K562 (cell line): Measurements from ENCODE around the gene STK4. TPM values are rescaled to one million over a fixed set of nuclear protein-coding genes. Genes with fewer than 3 reads are reported as not detected.

Source experiments
- ATAC-seq: fragments of 200-7000 bp; cut with Tn5 transposase; 3 replicates; pipeline ENCODE4 v1.9.1; 2020; ENCODE audit warnings: moderate library complexity
- BruUV-seq: library from RNA; stranded (reverse); fragments of 400-500 nt; replicated peaks from 2 replicates; lab custom pipeline; 2021; lab: Mats Ljungman, UMichigan
- CTCF ChIA-PET: fragments of 300-600 bp; formaldehyde crosslinking; extraction: SDS; loops from one replicate; lab custom pipeline; 2021; ENCODE audit warnings: low intra/inter-chr PET ratio; lab: Yijun Ruan, JAX
- POLR2A ChIA-PET: fragments of 300-600, 350-650 bp; sonication (Branson Sonifier 250); formaldehyde crosslinking; extraction: SDS; loops from one replicate; lab custom pipeline; 2021; ENCODE audit warnings: antibody characterized with exemption, inconsistent platforms; lab: Yijun Ruan, JAX
- DNase-seq, 4 experiments: peaks; one replicate each; pipeline versions ENCODE4 v3.0.0 to v3.0.0-alpha.2; 2011 to 2018; ENCODE audit warnings: low spot score in 3 of 4, mixed read lengths in 3 of 4; ENCODE audit errors: extremely low read depth in 1 of 4
- FAIRE-seq: peaks from 2 replicates; lab custom pipeline; 2011; peaks lifted over from hg19 to GRCh38; lab: Jason Lieb, UNC
- H2AFZ ChIP-seq: 2 replicates; pipeline ENCODE4 v1.6.0; 2011; ENCODE audit warnings: low read depth, low read length, control low read depth, inconsistent platforms
- H3K27ac ChIP-seq: fragments of 200-600 bp; 3 replicates; pipeline ENCODE4 v1.8.0; 2011; ENCODE audit warnings: low read depth, mild to moderate bottlenecking, control low read depth, inconsistent platforms, low read length, moderate library complexity, mixed read lengths; ENCODE audit errors: extremely low read depth
- H3K27me3 ChIP-seq, 2 experiments: fragments of 300-600 bp in 1 of 2; 2 replicates in 1 of 2; 3 replicates in 1 of 2; pipeline versions ENCODE4 v1.6.0 to v1.8.0; 2011; ENCODE audit warnings: inconsistent platforms in 2 of 2, low read length in 2 of 2, mild to moderate bottlenecking in 1 of 2, mixed read lengths in 1 of 2, moderate library complexity in 1 of 2; ENCODE audit not compliant: control insufficient read depth in 2 of 2, insufficient read depth in 2 of 2
- H3K36me3 ChIP-seq: fragments of 300-600 bp; 3 replicates; pipeline ENCODE4 v1.8.0; 2011; ENCODE audit warnings: mild to moderate bottlenecking, low read length, inconsistent platforms; ENCODE audit not compliant: control insufficient read depth, insufficient read depth
- H3K4me1 ChIP-seq, 2 experiments: fragments of 200-600 bp in 1 of 2; replicated peaks in 1 of 2; 2 replicates in 1 of 2; 3 replicates in 1 of 2; pipeline versions ENCODE4 v1.5.1 to v1.8.0; 2011; ENCODE audit warnings: inconsistent platforms in 2 of 2, low read length in 2 of 2, mild to moderate bottlenecking in 1 of 2, mixed read lengths in 1 of 2, moderate library complexity in 1 of 2; ENCODE audit not compliant: control insufficient read depth in 2 of 2, insufficient read depth in 2 of 2
- H3K4me2 ChIP-seq: 2 replicates; pipeline ENCODE4 v1.6.1; 2011; ENCODE audit warnings: low read length, control low read depth, inconsistent platforms, mixed read lengths; ENCODE audit not compliant: insufficient read depth
- H3K4me3 ChIP-seq: fragments of 200-600 bp; sonication (generic), shearing (Covaris generic); 2 replicates; pipeline ENCODE4 v1.5.1; 2016; ENCODE audit warnings: control low read depth, inconsistent platforms
- H3K79me2 ChIP-seq: fragments of 200-600 bp; 3 replicates; pipeline ENCODE4 v1.8.0; 2011; ENCODE audit warnings: low read length, inconsistent platforms; ENCODE audit not compliant: control insufficient read depth, insufficient read depth
- H3K9ac ChIP-seq, 2 experiments: 2 replicates each; pipeline versions ENCODE4 v1.6.0 to v1.6.1; 2011; ENCODE audit warnings: low read depth in 2 of 2, low read length in 2 of 2, control low read depth in 1 of 2, inconsistent platforms in 1 of 2, mild to moderate bottlenecking in 1 of 2, mixed read lengths in 1 of 2; ENCODE audit not compliant: insufficient read depth in 1 of 2
- H3K9me1 ChIP-seq: one replicate; pipeline ENCODE4 v1.6.0; 2011; ENCODE audit warnings: inconsistent platforms, mild to moderate bottlenecking, low read length, moderate library complexity; ENCODE audit not compliant: control insufficient read depth, insufficient read depth
- H3K9me3 ChIP-seq: replicated peaks from 2 replicates; pipeline ENCODE4 v1.5.1; 2011; ENCODE audit warnings: low read depth, low read length, inconsistent platforms; ENCODE audit not compliant: control insufficient read depth, insufficient read depth
- H4K20me1 ChIP-seq: replicated peaks from 2 replicates; pipeline ENCODE4 v1.6.1; 2011; ENCODE audit warnings: low read length, inconsistent platforms, mixed read lengths; ENCODE audit not compliant: control insufficient read depth, insufficient read depth
- ARID3B ChIP-seq: fragments of 250-450 bp; sonication (Bioruptor Pico); IDR thresholded peaks from 2 replicates; pipeline ENCODE4 v1.4.0; 2020; ENCODE audit warnings: borderline replicate concordance
- BRCA1 ChIP-seq, 2 experiments: fragments of 450-650 bp in 1 of 2; sonication (generic) in 1 of 2; formaldehyde crosslinking in 1 of 2; IDR thresholded peaks; 2 replicates each; pipeline versions ENCODE4 v1.5.0 to v1.6.1; 2017 to 2020; ENCODE audit warnings: mild to moderate bottlenecking in 1 of 2, missing genetic modification reagents in 1 of 2
- CBFB ChIP-seq: sonication (generic); formaldehyde crosslinking; IDR thresholded peaks from 2 replicates; pipeline ENCODE4 v1.4.0; 2020; ENCODE audit warnings: mild to moderate bottlenecking, missing genetic modification reagents
- COPS2 ChIP-seq: fragments of 450-650 bp; conservative IDR thresholded peaks from 2 replicates; pipeline ENCODE4 v1.6.1; 2016; ENCODE audit warnings: mild to moderate bottlenecking, moderate library complexity
- MIER1 ChIP-seq: fragments of 450-650 bp; IDR thresholded peaks from 2 replicates; pipeline ENCODE4 v1.6.1; 2016; ENCODE audit warnings: antibody characterized with exemption, mild to moderate bottlenecking, low read depth
- PHTF2 ChIP-seq: fragments of 250-450 bp; sonication (Bioruptor Pico); IDR thresholded peaks from 2 replicates; pipeline ENCODE4 v1.5.0; 2021; ENCODE audit warnings: mild to moderate bottlenecking
- POLR2AphosphoS5 ChIP-seq: IDR thresholded peaks from 2 replicates; pipeline ENCODE4 v1.6.1; 2011; ENCODE audit warnings: mild to moderate bottlenecking, low read depth, low read length, moderate library complexity; ENCODE audit not compliant: control insufficient read depth, insufficient read depth
- PRDM10 ChIP-seq: fragments of 450-650 bp; IDR thresholded peaks from 2 replicates; pipeline ENCODE4 v1.6.1; 2018; ENCODE audit not compliant: partially characterized antibody
- TCF3 ChIP-seq: sonication (generic); formaldehyde crosslinking; IDR thresholded peaks from 2 replicates; pipeline ENCODE4 v1.4.0; 2020; ENCODE audit warnings: mild to moderate bottlenecking, missing genetic modification reagents
- WGBS: fragments of 100-300 bp; shearing (Covaris generic); methylation state at CpG from one replicate; pipeline ENCODE4 v1.1.6; 2016; ENCODE audit warnings: low coverage, mixed read lengths; ENCODE audit not compliant: insufficient coverage; ENCODE audit errors: missing lambda C conversion rate; 5-methylcytosine and 5-hydroxymethylcytosine counted together
- in situ Hi-C: fragments of 300-500 bp; cut with MboI; formaldehyde crosslinking; loops from 4 replicates; pipeline ENCODE4 v1.15.0; 2018; ENCODE audit warnings: inconsistent platforms, mixed read lengths
- intact Hi-C: fragments of 100-400 bp; cut with micrococcal nuclease; formaldehyde crosslinking; loops from 2 replicates; pipeline ENCODE4 v1.14.2; 2022
- polyA plus RNA-seq, 8 experiments: library from polyadenylated mRNA; depleted of rRNA in 4 of 8; stranded (reverse) in 5 of 8; unstranded in 3 of 8; fragments of >200 nt; fragmentation: Nextera tagmentation in 2 of 8; fragmentation: Illumina TruSeq in 1 of 8; extraction: Ambion mirVana in 2 of 8; extraction: Trizol in 1 of 8; gene quantifications; 2 replicates each; pipeline versions ENCODE4 v1.2.1 to v1.2.3, GENCODE V29; 2011 to 2014; ENCODE audit warnings: inconsistent platforms in 1 of 8, missing spikeins in 1 of 8
- total RNA-seq, 7 experiments: library from RNA; depleted of rRNA in 6 of 7; stranded (reverse); fragments of >200 nt in 6 of 7; fragmentation: Illumina TruSeq in 2 of 7; extraction: Trizol in 2 of 7; gene quantifications; 2 replicates each; pipeline versions ENCODE4 v1.2.1 to v1.2.3, GENCODE V29; 2011 to 2021; ENCODE audit warnings: low replicate concordance in 1 of 7
- TF ChIP-seq, protein P1 (sequence below), 2 experiments: IDR thresholded peaks in 1 of 2; conservative IDR thresholded peaks in 1 of 2; 2 replicates each; pipeline ENCODE4 v1.6.1; 2016; ENCODE audit warnings: low read depth in 2 of 2, mild to moderate bottlenecking in 1 of 2, missing compliant biosample characterization in 1 of 2, missing genetic modification characterization in 1 of 2, moderate library complexity in 1 of 2

Gene STK4
- total and polyA plus RNA-seq, 9 of the 15 experiments (the other 6 are each of a cell fraction or from before 2014, with no cell fraction given): 11.9 to 30.6 (median 22.2) TPM

GRCh38 chr20:44952731-44953130 is 13.6 kb upstream of the STK4 start (continued):
- TF ChIP-seq, protein P1, sequence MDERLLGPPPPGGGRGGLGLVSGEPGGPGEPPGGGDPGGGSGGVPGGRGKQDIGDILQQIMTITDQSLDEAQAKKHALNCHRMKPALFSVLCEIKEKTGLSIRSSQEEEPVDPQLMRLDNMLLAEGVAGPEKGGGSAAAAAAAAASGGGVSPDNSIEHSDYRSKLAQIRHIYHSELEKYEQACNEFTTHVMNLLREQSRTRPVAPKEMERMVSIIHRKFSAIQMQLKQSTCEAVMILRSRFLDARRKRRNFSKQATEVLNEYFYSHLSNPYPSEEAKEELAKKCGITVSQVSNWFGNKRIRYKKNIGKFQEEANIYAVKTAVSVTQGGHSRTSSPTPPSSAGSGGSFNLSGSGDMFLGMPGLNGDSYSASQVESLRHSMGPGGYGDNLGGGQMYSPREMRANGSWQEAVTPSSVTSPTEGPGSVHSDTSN (CRISPR knock-in tag; IDR thresholded peaks at IDR 0.05; ENCODE audit: low read depth): no peak
- TF ChIP-seq, protein P1 (tag; conservative IDR thresholded peaks at IDR 0.05; ENCODE audit: low read depth): no peak
- no peak for TF ChIP-seq ARID3B (CRISPR knock-in tag)
- TF ChIP-seq MIER1: no peak
- no peak for TF ChIP-seq TCF3 (CRISPR knock-in tag)
- TF ChIP-seq CBFB (CRISPR knock-in tag): no peak

- no TSS peak for BruUV-seq
- WGBS: 88% methylated on average over 5 of the region's 5 CpGs
- POLR2A ChIA-PET: interaction anchor here (3.6 kb wide), 1 partner anchor 13 kb away, joined by 36 read pairs; no protein-coding TSS in a partner anchor
- H3K4me2 ChIP-seq: no peak overlapping the region
- H3K27ac ChIP-seq: no peak overlapping the region
- H3K9me1 ChIP-seq: no peaks in the 10 kb centered on the region
- ATAC-seq (no peak), FAIRE-seq (no peak), DNase-seq (peak in 1 of 4 experiments; percentile 4)
- intact Hi-C loops: no loop called here
- H3K36me3 ChIP-seq: peaks cover 95% of the 10 kb centered on the region
- H3K4me3 ChIP-seq: no peak overlapping the region
- H3K4me1 ChIP-seq: peaks cover 3 to 9% of the 10 kb centered on the region in 2 experiments; a peak in 3 of 5 replicates
- no peak overlapping the region for H2AFZ ChIP-seq
- H3K79me2 ChIP-seq: peaks cover 35% of the 10 kb centered on the region
- TF ChIP-seq PHTF2: no peak
- 0 out of 2 replicates have a peak, but pooled peaks have one; percentile 3 for TF ChIP-seq POLR2AphosphoS5
- no peak for TF ChIP-seq PRDM10
- TF ChIP-seq COPS2: no peak
- TF ChIP-seq BRCA1 (IDR thresholded peaks at IDR 0.05): no peak
- no peak for TF ChIP-seq BRCA1 (CRISPR knock-in tag; IDR thresholded peaks at IDR 0.05)
- TF ChIP-seq, all 486 proteins: peak for 1
- Histone ChIP-seq H3K9me3 (no peaks in the 10 kb centered on the region), H3K27me3 (no peaks in the 10 kb centered on the region), H4K20me1 (no peaks in the 10 kb centered on the region), H3K9ac (no peak overlapping the region)
- in situ Hi-C loops: no loop called here
- CTCF ChIA-PET: no interaction called here
Measured at GRCh38 chr20:44954211-44954610, 12.1 kb upstream of the STK4 start.
